Mesenchymal stem cell (in vitro differentiated cells and primary cell): Measurements from ENCODE around the gene OVAAL.
A peak's percentile ranks its signal among the peaks of the same experiment; 100 is the strongest.

ENCODE experiments used
- DNase-seq: peaks from one replicate; pipeline ENCODE4 v3.0.0-alpha.2; 2013
- H2AFZ ChIP-seq: one replicate; pipeline ENCODE4 v1.6.1; 2013; ENCODE audit warnings: low read depth, mild to moderate bottlenecking, control low read depth, inconsistent platforms, low read length, moderate library complexity
- H2AK5ac ChIP-seq: 2 replicates; pipeline ENCODE4 v1.6.1; 2013; ENCODE audit warnings: low read length, moderate library complexity, mild to moderate bottlenecking, inconsistent platforms; ENCODE audit not compliant: severe bottlenecking
- H2BK120ac ChIP-seq: one replicate; pipeline ENCODE4 v1.6.1; 2013; ENCODE audit warnings: low read depth, mild to moderate bottlenecking, inconsistent platforms, low read length, moderate library complexity
- H2BK12ac ChIP-seq, 2 experiments: one replicate each; pipeline ENCODE4 v1.6.1; 2013; ENCODE audit warnings: inconsistent platforms in 2 of 2, low read length in 2 of 2, mild to moderate bottlenecking in 2 of 2, moderate library complexity in 2 of 2, control low read depth in 1 of 2
- H2BK15ac ChIP-seq: one replicate; pipeline ENCODE4 v1.6.1; 2013; ENCODE audit warnings: mild to moderate bottlenecking, low read depth, inconsistent platforms; ENCODE audit not compliant: poor library complexity, severe bottlenecking
- H2BK5ac ChIP-seq: 2 replicates; pipeline ENCODE4 v1.6.1; 2013; ENCODE audit warnings: low read depth, mild to moderate bottlenecking, low read length, control low read depth, inconsistent platforms; ENCODE audit not compliant: poor library complexity, severe bottlenecking
- H3K14ac ChIP-seq, 2 experiments: one replicate each; pipeline ENCODE4 v1.6.1; 2013; ENCODE audit warnings: inconsistent platforms in 2 of 2, low read length in 2 of 2, control low read depth in 1 of 2, mild to moderate bottlenecking in 1 of 2, moderate library complexity in 1 of 2
- H3K18ac ChIP-seq, 2 experiments: one replicate each; pipeline ENCODE4 v1.6.1; 2013; ENCODE audit warnings: inconsistent platforms in 2 of 2, low read length in 2 of 2, control low read depth in 1 of 2, low read depth in 1 of 2, mild to moderate bottlenecking in 1 of 2
- H3K23ac ChIP-seq, 2 experiments: one replicate each; pipeline ENCODE4 v1.6.1; 2013; ENCODE audit warnings: inconsistent platforms in 2 of 2, low read length in 2 of 2, mild to moderate bottlenecking in 2 of 2, moderate library complexity in 2 of 2, control low read depth in 1 of 2
- H3K27ac ChIP-seq: 2 replicates; pipeline ENCODE4 v1.5.1; 2013; ENCODE audit warnings: mild to moderate bottlenecking, moderate library complexity, low read length, control low read depth, inconsistent platforms; ENCODE audit not compliant: poor library complexity, severe bottlenecking
- H3K27me3 ChIP-seq, 2 experiments: 2 replicates each; pipeline versions ENCODE4 v1.6.1 to v1.7.0; 2013; ENCODE audit warnings: low read length in 2 of 2, mild to moderate bottlenecking in 2 of 2, moderate library complexity in 2 of 2, control low read depth in 1 of 2, inconsistent platforms in 1 of 2; ENCODE audit not compliant: control insufficient read depth in 1 of 2, insufficient read depth in 1 of 2
- H3K36me3 ChIP-seq, 2 experiments: 2 replicates each; pipeline versions ENCODE4 v1.6.1 to v1.7.0; 2013; ENCODE audit warnings: low read length in 2 of 2, control low read depth in 1 of 2, inconsistent platforms in 1 of 2, low read depth in 1 of 2, mild to moderate bottlenecking in 1 of 2; ENCODE audit not compliant: insufficient read depth in 2 of 2, control insufficient read depth in 1 of 2
- H3K4ac ChIP-seq, 2 experiments: one replicate each; pipeline ENCODE4 v1.6.1; 2013; ENCODE audit warnings: inconsistent platforms in 2 of 2, low read length in 2 of 2, mild to moderate bottlenecking in 2 of 2, moderate library complexity in 2 of 2, control low read depth in 1 of 2, low read depth in 1 of 2
- H3K4me1 ChIP-seq: 2 replicates; pipeline ENCODE4 v1.6.1; 2013; ENCODE audit warnings: low read depth, low read length, control low read depth; ENCODE audit not compliant: control insufficient read depth, insufficient read depth
- H3K4me2 ChIP-seq: 2 replicates; pipeline ENCODE4 v1.6.1; 2013; ENCODE audit warnings: low read length, mild to moderate bottlenecking, inconsistent platforms; ENCODE audit not compliant: poor library complexity, severe bottlenecking
- H3K4me3 ChIP-seq, 2 experiments: 2 replicates each; pipeline versions ENCODE4 v1.5.1 to v1.7.0; 2013; ENCODE audit warnings: low read length in 2 of 2, mild to moderate bottlenecking in 2 of 2, control low read depth in 1 of 2, low read depth in 1 of 2; ENCODE audit not compliant: insufficient read depth in 1 of 2
- H3K79me1 ChIP-seq: replicated peaks from 2 replicates; pipeline ENCODE4 v1.6.1; 2013; ENCODE audit warnings: mild to moderate bottlenecking, control low read depth, low read length, inconsistent platforms; ENCODE audit not compliant: poor library complexity, severe bottlenecking
- H3K9ac ChIP-seq: 2 replicates; pipeline ENCODE4 v1.7.0; 2013; ENCODE audit warnings: mild to moderate bottlenecking, low read length, moderate library complexity
- H3K9me3 ChIP-seq: 2 replicates; pipeline ENCODE4 v1.7.0; 2013; ENCODE audit warnings: mild to moderate bottlenecking, low read length; ENCODE audit not compliant: control insufficient read depth
- H4K8ac ChIP-seq: one replicate; pipeline ENCODE4 v1.6.1; 2013; ENCODE audit warnings: inconsistent platforms, mild to moderate bottlenecking, low read length, moderate library complexity
- H4K91ac ChIP-seq: one replicate; pipeline ENCODE4 v1.6.1; 2013; ENCODE audit warnings: mild to moderate bottlenecking, low read length, inconsistent platforms
- WGBS: methylation state at CpG from one replicate; pipeline ENCODE4 v1.1.7; 2013; ENCODE audit warnings: mixed read lengths; 5-methylcytosine and 5-hydroxymethylcytosine counted together

Gene OVAAL

GRCh38 chr1:180603850-180604226, 45.1 kb downstream of the OVAAL start:
- no peak for DNase-seq
- H3K9ac ChIP-seq, result no peak overlapping the region
- no peak overlapping the region for H3K18ac ChIP-seq
- H3K14ac ChIP-seq, result no peak overlapping the region
- no peak overlapping the region for H4K91ac ChIP-seq
- no peaks in the 10 kb centered on the region for H3K9me3 ChIP-seq
- no peak overlapping the region for H2AK5ac ChIP-seq
- no peak overlapping the region for H2AFZ ChIP-seq
- no peak overlapping the region for H3K27ac ChIP-seq
- no peak overlapping the region for H3K4ac ChIP-seq
- H2BK120ac ChIP-seq, result no peak overlapping the region
- H3K4me1 ChIP-seq, result peaks cover 2% of the 10 kb centered on the region
- no peak overlapping the region for H4K8ac ChIP-seq
- no peaks in the 10 kb centered on the region for H3K36me3 ChIP-seq
- no peak overlapping the region for H2BK5ac ChIP-seq
- H3K4me3 ChIP-seq, result no peak overlapping the region
- no peak overlapping the region for H3K23ac ChIP-seq
- no peak overlapping the region for H2BK15ac ChIP-seq
- H2BK12ac ChIP-seq, result no peak overlapping the region
- 71% methylated on average over 2 of the region's 2 CpGs for WGBS
- no peaks in the 10 kb centered on the region for H3K79me1 ChIP-seq
- no peaks in the 10 kb centered on the region for H3K27me3 ChIP-seq
- no peak overlapping the region for H3K4me2 ChIP-seq

- H2BK120ac ChIP-seq, result no peak overlapping the region
- 86% methylated on average over 2 of the region's 2 CpGs for WGBS
Measured at GRCh38 chr1:180606155-180606554, 47.4 kb downstream of the OVAAL start.

GRCh38 chr1:180609643-180610555, 51.1 kb downstream of the OVAAL start:
- Histone ChIP-seq H3K36me3 (no peaks in the 10 kb centered on the region), H2BK15ac (no peak overlapping the region), H2AK5ac (no peak overlapping the region), H2BK5ac (no peak overlapping the region), H4K8ac (no peak overlapping the region), H3K9me3 (no peaks in the 10 kb centered on the region), H3K4ac (no peak overlapping the region), H3K4me1 (no peaks in the 10 kb centered on the region), H3K4me2 (no peak overlapping the region), H3K27me3 (no peaks in the 10 kb centered on the region), H3K27ac (no peak overlapping the region), H3K18ac (no peak overlapping the region), H2BK120ac (no peak overlapping the region), H3K23ac (no peak overlapping the region), H3K14ac (no peak overlapping the region), H3K79me1 (no peaks in the 10 kb centered on the region), H2BK12ac (no peak overlapping the region), H2AFZ (no peak overlapping the region), H3K4me3 (peak overlapping the region in 1 of 2 experiments; percentile 26), H4K91ac (no peak overlapping the region), H3K9ac (peak overlapping the region; percentile 72)
- 88% methylated on average over 4 of the region's 7 CpGs for WGBS
- no peak for DNase-seq

More at GRCh38 chr1:180606155-180606554, 47.4 kb downstream of the OVAAL start:
- Histone ChIP-seq H3K23ac (no peak overlapping the region), H3K36me3 (no peaks in the 10 kb centered on the region), H3K4ac (no peak overlapping the region), H3K4me2 (no peak overlapping the region), H2AFZ (no peak overlapping the region), H3K9ac (no peak overlapping the region), H2BK15ac (no peak overlapping the region), H3K27me3 (no peaks in the 10 kb centered on the region), H3K18ac (no peak overlapping the region), H2BK5ac (no peak overlapping the region), H3K27ac (no peak overlapping the region), H3K9me3 (no peaks in the 10 kb centered on the region), H3K4me3 (no peak overlapping the region), H4K8ac (no peak overlapping the region), H2BK12ac (no peak overlapping the region), H3K79me1 (no peaks in the 10 kb centered on the region), H4K91ac (no peak overlapping the region), H2AK5ac (no peak overlapping the region), H3K14ac (no peak overlapping the region), H3K4me1 (no peaks in the 10 kb centered on the region)
- no peak for DNase-seq

- no peaks in the 10 kb centered on the region for H3K9me3 ChIP-seq
- H3K9ac ChIP-seq, result peak overlapping the region; percentile 72
- no peak overlapping the region for H2BK5ac ChIP-seq
- H2BK15ac ChIP-seq, result no peak overlapping the region
- no peak overlapping the region for H2AK5ac ChIP-seq
- H3K18ac ChIP-seq, result no peak overlapping the region
- H3K4me1 ChIP-seq, result no peaks in the 10 kb centered on the region
- H2BK120ac ChIP-seq, result no peak overlapping the region
- no peak overlapping the region for H3K4me2 ChIP-seq
- no peak overlapping the region for H4K8ac ChIP-seq
- no peak overlapping the region for H2AFZ ChIP-seq
- H3K4ac ChIP-seq, result no peak overlapping the region
- H3K27me3 ChIP-seq, result no peaks in the 10 kb centered on the region
- peak overlapping the region in 1 of 2 experiments; percentile 26 for H3K4me3 ChIP-seq
- H3K14ac ChIP-seq, result no peak overlapping the region
- no peak overlapping the region for H3K27ac ChIP-seq
- 46% methylated on average over 3 of the region's 3 CpGs for WGBS
- no peak overlapping the region for H4K91ac ChIP-seq
- H3K79me1 ChIP-seq, result no peaks in the 10 kb centered on the region
- H3K23ac ChIP-seq, result no peak overlapping the region
- DNase-seq, result no peak
- no peaks in the 10 kb centered on the region for H3K36me3 ChIP-seq
- H2BK12ac ChIP-seq, result no peak overlapping the region
Measured at GRCh38 chr1:180610556-180611015, 51.8 kb downstream of the OVAAL start.
